HG02571 (cell line): ENCODE data around the gene COLQ.
"Not testable (repeated sequence)": the region's sequence is repeated elsewhere in the genome, so short reads cannot be mapped to it uniquely, and the experiment has no call there.

Experiments used
- ATAC-seq: cut with Tn5 transposase; IDR thresholded peaks from one replicate; pipeline ENCODE4 v1.9.1; 2021; ENCODE audit warnings: mild to moderate bottlenecking, moderate library complexity; ENCODE audit not compliant: unreplicated experiment

Gene COLQ

GRCh38 chr3:15493436-15493835 lies 28.1 kb downstream of the COLQ start:
- ATAC-seq, result no peak

GRCh38 chr3:15492847-15493360 lies 28.6 kb downstream of the COLQ start:
- no peak for ATAC-seq

- ATAC-seq, result no peak
These were observed 30.4 kb downstream of the COLQ start for GRCh38 chr3:15491143-15491542.

- ATAC-seq, result no peak
These were observed 31.3 kb downstream of the COLQ start for GRCh38 chr3:15490158-15490557.

GRCh38 chr3:15488002-15488401 lies 33.5 kb downstream of the COLQ start:
- ATAC-seq, result no peak

GRCh38 chr3:15486979-15487378 lies 34.5 kb downstream of the COLQ start:
- ATAC-seq, result no peak

GRCh38 chr3:15486020-15486419 lies 35.5 kb downstream of the COLQ start:
- ATAC-seq, result no peak

GRCh38 chr3:15484551-15484950 lies 37.0 kb downstream of the COLQ start:
- not testable (repeated sequence) for ATAC-seq

- ATAC-seq, result no peak
These were observed 41.9 kb downstream of the COLQ start for GRCh38 chr3:15479400-15480224.

- ATAC-seq, result no peak
These were observed 42.9 kb downstream of the COLQ start for GRCh38 chr3:15478640-15478979.

- no peak for ATAC-seq
These were observed 43.4 kb downstream of the COLQ start for GRCh38 chr3:15477951-15478639.

GRCh38 chr3:15476378-15476777 lies 45.1 kb downstream of the COLQ start:
- no peak for ATAC-seq

GRCh38 chr3:15475161-15475560 lies 46.3 kb downstream of the COLQ start:
- ATAC-seq, result no peak

GRCh38 chr3:15471861-15472260 lies 49.6 kb downstream of the COLQ start:
- ATAC-seq, result no peak

- no peak for ATAC-seq
These were observed 50.7 kb downstream of the COLQ start for GRCh38 chr3:15470849-15471248.

GRCh38 chr3:15470261-15470660 lies 51.2 kb downstream of the COLQ start:
- no peak for ATAC-seq

- no peak for ATAC-seq
These were observed 54.0 kb downstream of the COLQ start for GRCh38 chr3:15467227-15468181.

- ATAC-seq, result no peak
These were observed 55.5 kb downstream of the COLQ start for GRCh38 chr3:15465876-15466585.

- ATAC-seq, result no peak
These were observed 59.1 kb downstream of the COLQ start for GRCh38 chr3:15462451-15462850.

- ATAC-seq, result no peak
These were observed 60.5 kb downstream of the COLQ start for GRCh38 chr3:15460891-15461531.
